SH-SY5Y (cell line): Measurements from ENCODE around the gene GATM.

ENCODE experiments used
- GATA2 ChIP-seq: IDR thresholded peaks from 2 replicates; pipeline ENCODE4 v1.6.1; 2011; ENCODE audit warnings: mild to moderate bottlenecking, low read depth, low read length
- GATA3 ChIP-seq: IDR thresholded peaks from 2 replicates; pipeline ENCODE4 v1.6.1; 2011; ENCODE audit warnings: low read depth, mild to moderate bottlenecking, low read length, moderate library complexity

DNA sequence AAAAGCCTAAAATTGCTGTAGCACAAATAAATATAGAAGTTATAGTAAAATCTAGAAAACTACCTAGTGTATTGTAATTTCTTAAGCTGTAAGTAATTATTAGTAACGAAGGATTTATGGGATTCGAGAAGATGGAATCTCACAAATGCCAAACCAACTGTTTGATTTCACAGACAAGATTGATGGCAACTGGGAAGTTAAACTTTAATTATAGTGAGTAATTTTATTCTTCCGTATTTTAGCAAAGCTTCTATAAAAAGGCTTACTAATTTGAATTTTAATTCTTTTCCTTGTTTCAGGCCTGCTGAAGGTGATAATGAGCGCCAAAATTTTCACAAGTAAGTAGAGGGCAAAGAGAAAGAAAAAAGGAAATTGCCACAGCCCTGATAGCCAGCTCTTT lies 36.6 kb downstream of the GATM start:
- TF ChIP-seq GATA3: no peak
- TF ChIP-seq GATA2: no peak
